Esophagus muscularis mucosa (tissue), 4 donors: ENCODE data around the gene AHCYL1.

Experiments used
- EP300 ChIP-seq: sonication (generic); formaldehyde crosslinking; IDR thresholded peaks from one replicate; pipeline ENCODE4 v1.6.1; 2017; ENCODE audit warnings: antibody characterized with exemption
- POLR2A ChIP-seq: fragments of 450-650 bp; IDR thresholded peaks from one replicate; pipeline ENCODE4 v1.6.1; 2017; ENCODE audit warnings: antibody characterized with exemption, moderate library complexity, mild to moderate bottlenecking, low read depth
- POLR2AphosphoS5 ChIP-seq, 2 donors: sonication (generic); formaldehyde crosslinking; IDR thresholded peaks; one replicate each; pipeline ENCODE4 v1.6.1; 2017; ENCODE audit warnings: antibody characterized with exemption in 2 of 2
- TF ChIP-seq, protein P1 (sequence below), 3 experiments: fragments of 200-600 bp in 2 of 3; fragments of 450-650 bp in 1 of 3; sonication (generic) in 2 of 3; IDR thresholded peaks; one replicate each; pipeline ENCODE4 v1.5.1; 2017 to 2019; ENCODE audit warnings: antibody characterized with exemption in 3 of 3, mild to moderate bottlenecking in 2 of 3, moderate library complexity in 1 of 3

DNA sequence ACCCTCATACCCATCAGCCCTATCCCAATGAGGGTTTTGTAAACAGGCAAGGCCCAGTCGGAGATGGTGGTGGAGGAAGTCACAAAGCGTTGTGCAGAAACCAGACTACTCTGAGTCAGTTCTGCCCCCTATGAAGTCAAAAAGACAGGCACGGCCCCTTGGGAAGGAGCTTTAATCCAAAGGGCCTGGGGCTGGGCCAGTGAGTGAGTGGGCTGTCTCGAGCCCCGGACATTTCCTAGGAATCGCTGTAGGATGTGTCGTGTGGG, 442 bp upstream of the AHCYL1 start:
- TF ChIP-seq POLR2A, result no peak
- TF ChIP-seq, protein P1, sequence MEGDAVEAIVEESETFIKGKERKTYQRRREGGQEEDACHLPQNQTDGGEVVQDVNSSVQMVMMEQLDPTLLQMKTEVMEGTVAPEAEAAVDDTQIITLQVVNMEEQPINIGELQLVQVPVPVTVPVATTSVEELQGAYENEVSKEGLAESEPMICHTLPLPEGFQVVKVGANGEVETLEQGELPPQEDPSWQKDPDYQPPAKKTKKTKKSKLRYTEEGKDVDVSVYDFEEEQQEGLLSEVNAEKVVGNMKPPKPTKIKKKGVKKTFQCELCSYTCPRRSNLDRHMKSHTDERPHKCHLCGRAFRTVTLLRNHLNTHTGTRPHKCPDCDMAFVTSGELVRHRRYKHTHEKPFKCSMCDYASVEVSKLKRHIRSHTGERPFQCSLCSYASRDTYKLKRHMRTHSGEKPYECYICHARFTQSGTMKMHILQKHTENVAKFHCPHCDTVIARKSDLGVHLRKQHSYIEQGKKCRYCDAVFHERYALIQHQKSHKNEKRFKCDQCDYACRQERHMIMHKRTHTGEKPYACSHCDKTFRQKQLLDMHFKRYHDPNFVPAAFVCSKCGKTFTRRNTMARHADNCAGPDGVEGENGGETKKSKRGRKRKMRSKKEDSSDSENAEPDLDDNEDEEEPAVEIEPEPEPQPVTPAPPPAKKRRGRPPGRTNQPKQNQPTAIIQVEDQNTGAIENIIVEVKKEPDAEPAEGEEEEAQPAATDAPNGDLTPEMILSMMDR (IDR thresholded peaks at IDR 0.05), result no peak
- no peak for TF ChIP-seq EP300
- no peak for TF ChIP-seq POLR2AphosphoS5 (IDR thresholded peaks at IDR 0.05)
